Mucosa of descending colon (tissue), 3 donors: ENCODE measurements around the gene CCL5. TPM values are rescaled to one million over a fixed set of nuclear protein-coding genes. Genes with fewer than 3 reads are reported as not detected.
A peak's percentile ranks its signal among the peaks of the same experiment; 100 is the strongest.

Experiments
- ATAC-seq: fragments of 200-7000 bp; cut with Tn5 transposase; one replicate; pipeline ENCODE4 v1.9.1; 2020; ENCODE audit warnings: mild to moderate bottlenecking, moderate library complexity
- DNase-seq, 3 donors: peaks; one replicate each; pipeline ENCODE4 v3.0.0-alpha.2; 2020
- H3K36me3 ChIP-seq: fragments of 200-600 bp; one replicate; pipeline ENCODE4 v1.8.0; 2021; ENCODE audit warnings: low read depth, mild to moderate bottlenecking
- H3K4me1 ChIP-seq: fragments of 200-600 bp; one replicate; pipeline ENCODE4 v1.8.0; 2021; ENCODE audit warnings: low read depth, mild to moderate bottlenecking
- H3K4me3 ChIP-seq: fragments of 200-600 bp; one replicate; pipeline ENCODE4 v1.8.0; 2021; ENCODE audit warnings: mild to moderate bottlenecking
- H3K9me3 ChIP-seq: fragments of 200-600 bp; one replicate; pipeline ENCODE4 v1.8.0; 2021; ENCODE audit warnings: mild to moderate bottlenecking
- intact Hi-C, 2 donors: fragments of 100-400 bp; cut with DNase I in 1 of 2; cut with micrococcal nuclease in 1 of 2; formaldehyde crosslinking; loops; one replicate each; pipeline versions ENCODE4 v1.11.0 to v1.11.1; 2022; cut with DNase I, micrococcal nuclease
- total RNA-seq, 3 donors: library from RNA; stranded (reverse); fragmentation: NEBNext Ultra II Directional in 2 of 3; extraction: Animal tissue kit (Norgen Biotek cat#: 25700) in 2 of 3; gene quantifications; one replicate each; pipeline versions ENCODE4 v1.2.1 to v1.2.4, GENCODE V29; 2021 to 2023
- TF ChIP-seq, protein P1 (sequence below): fragments of 200-600 bp; IDR thresholded peaks from one replicate; pipeline ENCODE4 v1.8.0; 2022; ENCODE audit warnings: antibody characterized with exemption, mild to moderate bottlenecking
- donor health status: DM: no; HTN: no; CAD: no; lungs with moderate emphysema.
- donor health status: DM: no; HTN: no; CAD: no.
- donor health status: DM: no; HTN: yes; CAD: no.

The CCL5 gene
- total RNA-seq, 3 donors from 2014 or later, result 8.4 to 20.6 (median 13.7) TPM

DNA sequence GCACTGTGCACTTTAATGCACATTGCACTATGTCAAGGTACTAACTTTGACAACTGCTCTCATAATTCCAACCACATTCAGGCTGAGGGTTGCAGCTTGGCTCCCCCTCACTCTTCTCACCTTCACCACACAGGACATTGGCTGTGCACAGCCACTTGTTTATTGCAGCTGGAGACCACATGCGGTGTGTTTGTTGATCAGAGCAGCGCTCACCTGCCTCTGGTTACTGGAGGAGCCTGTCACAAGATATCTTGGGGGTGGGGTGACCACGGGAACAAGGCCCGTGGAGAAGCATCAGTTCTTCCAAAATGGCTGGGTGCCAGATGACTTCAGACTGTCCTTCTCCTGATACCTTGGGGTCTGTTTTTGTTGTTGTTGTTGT is 10.6 kb upstream of the CCL5 start:
- ATAC-seq, result peak; percentile 84
- Histone ChIP-seq H3K4me1 (no peaks in the 10 kb centered on the region), H3K36me3 (no peaks in the 10 kb centered on the region), H3K4me3 (no peak overlapping the region), H3K9me3 (no peaks in the 10 kb centered on the region)
- peak; percentile 37 to 67 (median 37) for DNase-seq
- intact Hi-C loops, result no loop called here
- TF ChIP-seq, protein P1, sequence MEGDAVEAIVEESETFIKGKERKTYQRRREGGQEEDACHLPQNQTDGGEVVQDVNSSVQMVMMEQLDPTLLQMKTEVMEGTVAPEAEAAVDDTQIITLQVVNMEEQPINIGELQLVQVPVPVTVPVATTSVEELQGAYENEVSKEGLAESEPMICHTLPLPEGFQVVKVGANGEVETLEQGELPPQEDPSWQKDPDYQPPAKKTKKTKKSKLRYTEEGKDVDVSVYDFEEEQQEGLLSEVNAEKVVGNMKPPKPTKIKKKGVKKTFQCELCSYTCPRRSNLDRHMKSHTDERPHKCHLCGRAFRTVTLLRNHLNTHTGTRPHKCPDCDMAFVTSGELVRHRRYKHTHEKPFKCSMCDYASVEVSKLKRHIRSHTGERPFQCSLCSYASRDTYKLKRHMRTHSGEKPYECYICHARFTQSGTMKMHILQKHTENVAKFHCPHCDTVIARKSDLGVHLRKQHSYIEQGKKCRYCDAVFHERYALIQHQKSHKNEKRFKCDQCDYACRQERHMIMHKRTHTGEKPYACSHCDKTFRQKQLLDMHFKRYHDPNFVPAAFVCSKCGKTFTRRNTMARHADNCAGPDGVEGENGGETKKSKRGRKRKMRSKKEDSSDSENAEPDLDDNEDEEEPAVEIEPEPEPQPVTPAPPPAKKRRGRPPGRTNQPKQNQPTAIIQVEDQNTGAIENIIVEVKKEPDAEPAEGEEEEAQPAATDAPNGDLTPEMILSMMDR, result no peak

DNA sequence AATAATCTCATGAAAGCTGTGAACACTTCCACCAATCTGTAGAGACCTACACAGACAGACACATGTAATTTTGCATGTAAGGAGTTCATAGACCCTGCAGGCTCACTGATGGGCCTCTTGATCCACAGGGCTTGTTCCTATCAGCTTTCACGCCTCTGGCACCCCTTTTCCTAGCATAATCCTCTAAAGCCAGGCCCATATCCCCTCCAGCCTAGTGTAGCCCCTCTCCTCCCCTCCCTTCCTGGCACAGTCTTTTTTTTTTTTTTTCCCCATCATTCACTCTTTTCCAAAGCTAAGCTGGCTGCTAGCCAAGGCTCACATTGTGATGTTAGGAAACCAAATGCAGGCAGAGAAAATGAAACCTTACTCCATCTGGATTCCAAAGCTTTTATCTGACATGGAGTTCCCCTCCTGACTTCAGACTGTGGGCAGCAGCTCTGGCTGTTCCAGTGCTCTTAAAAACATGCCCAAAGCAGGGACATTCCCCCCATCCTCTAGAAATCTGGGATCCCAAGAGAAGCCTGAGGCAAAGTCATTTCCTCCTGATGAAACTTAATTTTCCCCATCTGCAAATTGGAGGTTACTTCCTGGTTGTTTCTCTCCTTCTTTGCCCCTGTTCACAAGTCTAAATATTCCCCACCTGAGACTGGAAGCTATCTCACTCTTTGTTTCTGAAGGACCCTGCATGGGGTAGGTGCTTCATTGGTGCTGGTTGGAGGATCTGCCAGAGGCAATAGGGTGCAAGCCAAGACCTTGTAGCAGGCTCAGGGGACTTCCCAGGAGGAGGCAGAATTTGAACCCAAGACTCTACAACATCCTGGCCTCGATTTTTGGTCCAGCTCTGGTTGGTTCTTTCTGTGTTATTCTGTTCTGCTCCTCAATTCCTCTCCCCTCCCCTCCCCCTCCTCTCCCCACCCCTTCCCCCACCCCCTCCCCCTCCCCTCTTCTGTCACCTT is 9.9 kb upstream of the CCL5 start:
- H3K4me1 ChIP-seq, result no peaks in the 10 kb centered on the region

DNA sequence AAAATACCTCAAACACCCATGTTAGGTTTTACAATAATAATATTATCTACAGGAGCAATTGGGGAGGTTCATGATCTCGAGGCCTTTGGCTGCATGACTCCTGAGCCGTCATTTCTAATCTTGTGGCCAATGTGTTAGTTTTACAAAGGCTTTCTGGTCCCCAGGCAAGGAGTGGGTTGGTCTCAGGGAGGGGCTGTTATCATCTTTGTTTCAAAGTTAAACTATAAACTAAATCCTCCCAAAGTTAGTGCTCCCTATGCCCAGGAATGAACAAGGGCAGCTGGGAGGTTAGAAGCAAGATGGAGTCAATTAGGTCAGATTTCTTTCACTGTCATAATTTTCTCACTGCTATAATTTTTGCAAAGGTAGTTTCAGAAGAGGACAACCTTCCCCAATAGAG is 9.1 kb upstream of the CCL5 start:
- no peaks in the 10 kb centered on the region for H3K36me3 ChIP-seq
- TF ChIP-seq, protein P1, result no peak
- no peaks in the 10 kb centered on the region for H3K4me1 ChIP-seq
- no peak for DNase-seq
- intact Hi-C loops, result no loop called here
- H3K4me3 ChIP-seq, result no peak overlapping the region
- H3K9me3 ChIP-seq, result no peaks in the 10 kb centered on the region
- peak; percentile 34 for ATAC-seq

More for the DNA sequence above, 9.9 kb upstream of the CCL5 start:
- DNase-seq (no peak), ATAC-seq (no peak)
- Histone ChIP-seq H3K36me3 (no peaks in the 10 kb centered on the region), H3K9me3 (no peaks in the 10 kb centered on the region), H3K4me3 (no peak overlapping the region)
- TF ChIP-seq, protein P1, result no peak
- intact Hi-C loops, result no loop called here

DNA sequence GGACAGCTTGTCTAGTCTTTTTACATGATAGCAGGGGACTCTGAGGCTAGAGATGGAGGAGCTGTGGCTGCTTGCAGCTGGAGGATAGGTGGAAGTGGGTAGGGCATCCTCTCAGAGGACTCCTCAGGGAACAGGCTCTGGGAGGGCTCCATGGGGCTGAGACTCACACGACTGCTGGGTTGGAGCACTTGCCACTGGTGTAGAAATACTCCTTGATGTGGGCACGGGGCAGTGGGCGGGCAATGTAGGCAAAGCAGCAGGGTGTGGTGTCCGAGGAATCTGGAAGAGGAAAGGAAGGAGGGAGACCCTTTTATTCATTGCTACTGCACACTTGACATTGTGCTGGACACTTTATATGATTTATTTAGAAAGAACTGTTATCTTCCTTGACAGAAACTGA is 1.8 kb downstream of the CCL5 start:
- TF ChIP-seq, protein P1, result no peak
- H3K36me3 ChIP-seq, result no peaks in the 10 kb centered on the region
- H3K4me1 ChIP-seq, result no peaks in the 10 kb centered on the region
- ATAC-seq, result no peak
- DNase-seq, result no peak
- intact Hi-C loops, result no loop called here
- no peaks in the 10 kb centered on the region for H3K9me3 ChIP-seq
- H3K4me3 ChIP-seq, result no peak overlapping the region

DNA sequence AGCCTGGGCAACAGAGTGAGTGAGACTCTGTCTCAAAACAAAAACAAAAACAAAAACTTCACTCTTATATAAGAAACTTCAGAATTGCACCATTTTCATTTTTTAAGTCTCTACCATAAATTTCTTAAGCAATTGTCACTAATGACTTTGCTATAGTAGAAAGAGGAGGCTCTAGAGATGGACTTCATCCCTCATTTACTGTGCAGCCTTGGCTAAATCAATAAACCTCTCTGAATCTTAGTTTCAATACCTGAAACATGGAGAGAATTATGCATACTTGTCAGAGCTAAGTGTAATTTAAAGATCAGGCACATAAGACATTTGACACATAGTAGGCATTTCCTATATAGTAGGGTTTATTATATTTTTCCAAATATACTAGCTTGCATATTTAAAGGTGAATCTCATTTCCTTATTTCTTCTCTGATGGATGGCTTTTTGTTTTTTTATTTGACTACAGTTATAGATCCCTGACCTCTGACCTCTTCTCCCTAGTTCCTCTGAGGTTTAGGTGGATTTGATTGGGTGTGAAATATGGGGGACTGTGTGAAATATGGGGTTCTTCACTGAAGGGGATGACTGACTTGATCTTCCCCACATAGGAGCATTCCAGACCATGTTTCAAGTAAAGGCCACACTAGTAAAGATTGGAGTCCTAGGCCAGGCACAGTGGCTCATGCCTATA is 2.7 kb downstream of the CCL5 start:
- Histone ChIP-seq H3K4me3 (no peak overlapping the region), H3K4me1 (no peaks in the 10 kb centered on the region), H3K36me3 (no peaks in the 10 kb centered on the region), H3K9me3 (no peaks in the 10 kb centered on the region)
- DNase-seq, result no peak
- intact Hi-C loops, result no loop called here
- no peak for ATAC-seq
- TF ChIP-seq, protein P1, result no peak
